ENCODE results near the gene KRT31. TPM values are rescaled to one million over a fixed set of nuclear protein-coding genes. Genes with fewer than 3 reads are reported as not detected.
"Not testable (repeated sequence)": the region's sequence is repeated elsewhere in the genome, so short reads cannot be mapped to it uniquely, and the experiment has no call there.

KRT31 gene
- total RNA-seq, result not detected

GRCh38 chr17:41396996-41397660 lies at the start of gene KRT31:
KRT31 (minus strand) TSS chr17:41397608; CDS start chr17:41397539, 69 bp downstream.
- Mint-ChIP-seq H3K27me3 (no peaks in the 10 kb centered on the region), H3K36me3 (ENCODE audit: low read depth) (no peaks in the 10 kb centered on the region), H3K9me3 (no peaks in the 10 kb centered on the region), H3K4me3 (no peak within 1 kb of the TSS), H3K4me1 (peaks cover 2% of the 10 kb centered on the region), H3K27ac (no peak within 1 kb of the TSS)
- no peak for ATAC-seq (replicated peaks)

- no peaks in the 10 kb centered on the region for H3K9me3 Mint-ChIP-seq
- H3K27ac Mint-ChIP-seq, result no peak overlapping the region
- peak; percentile 21 for ATAC-seq (replicated peaks)
These were observed 49.4 kb upstream of the KRT31 start for GRCh38 chr17:41446806-41447205.

GRCh38 chr17:41444640-41445039 lies 47.2 kb upstream of the KRT31 start:
- peak overlapping the region; percentile 30 for H3K27ac Mint-ChIP-seq

More at GRCh38 chr17:41446806-41447205, 49.4 kb upstream of the KRT31 start:
- Mint-ChIP-seq H3K4me3 (no peak overlapping the region), H3K27me3 (peaks cover 12% of the 10 kb centered on the region), H3K36me3 (ENCODE audit: low read depth) (no peaks in the 10 kb centered on the region), H3K4me1 (no peaks in the 10 kb centered on the region)

GRCh38 chr17:41444186-41444585 lies 46.8 kb upstream of the KRT31 start:
- Mint-ChIP-seq H3K36me3 (ENCODE audit: low read depth) (no peaks in the 10 kb centered on the region), H3K27ac (peak overlapping the region; percentile 30)

More at GRCh38 chr17:41444640-41445039, 47.2 kb upstream of the KRT31 start:
- H3K27me3 Mint-ChIP-seq, result peaks cover 8% of the 10 kb centered on the region
- H3K4me1 Mint-ChIP-seq, result no peaks in the 10 kb centered on the region
- H3K4me3 Mint-ChIP-seq, result no peak overlapping the region
- no peaks in the 10 kb centered on the region for H3K36me3 Mint-ChIP-seq (ENCODE audit: low read depth)
- ATAC-seq (replicated peaks), result peak; percentile 7
- no peaks in the 10 kb centered on the region for H3K9me3 Mint-ChIP-seq

GRCh38 chr17:41442739-41443138 lies 45.3 kb upstream of the KRT31 start:
- H3K9me3 Mint-ChIP-seq, result no peaks in the 10 kb centered on the region
- H3K36me3 Mint-ChIP-seq (ENCODE audit: low read depth), result no peaks in the 10 kb centered on the region
- no peak overlapping the region for H3K27ac Mint-ChIP-seq
- peaks cover 3% of the 10 kb centered on the region for H3K27me3 Mint-ChIP-seq
- no peak overlapping the region for H3K4me3 Mint-ChIP-seq
- ATAC-seq (replicated peaks), result no peak
- H3K4me1 Mint-ChIP-seq, result no peaks in the 10 kb centered on the region

More at GRCh38 chr17:41444186-41444585, 46.8 kb upstream of the KRT31 start:
- H3K4me3 Mint-ChIP-seq, result no peak overlapping the region
- no peaks in the 10 kb centered on the region for H3K4me1 Mint-ChIP-seq
- peak; percentile 52 for ATAC-seq (replicated peaks)
- H3K9me3 Mint-ChIP-seq, result no peaks in the 10 kb centered on the region
- peaks cover 8% of the 10 kb centered on the region for H3K27me3 Mint-ChIP-seq

- H3K27ac Mint-ChIP-seq, result no peak within 1 kb of the TSS
- peaks cover 3% of the 10 kb centered on the region for H3K27me3 Mint-ChIP-seq
- H3K4me1 Mint-ChIP-seq, result no peaks in the 10 kb centered on the region
- ATAC-seq (replicated peaks), result no peak
- H3K9me3 Mint-ChIP-seq, result no peaks in the 10 kb centered on the region
- H3K36me3 Mint-ChIP-seq (ENCODE audit: low read depth), result no peaks in the 10 kb centered on the region
- H3K4me3 Mint-ChIP-seq, result no peak within 1 kb of the TSS
These were observed 43.2 kb upstream of the KRT31 start, which contains the start of gene KRT38 for GRCh38 chr17:41440531-41441033. KRT38 (minus strand) TSS chr17:41440983; CDS start chr17:41440921, 62 bp downstream.

- no peak for ATAC-seq (replicated peaks)
- no peak overlapping the region for H3K27ac Mint-ChIP-seq
- no peak overlapping the region for H3K4me3 Mint-ChIP-seq
- no peaks in the 10 kb centered on the region for H3K36me3 Mint-ChIP-seq (ENCODE audit: low read depth)
- H3K9me3 Mint-ChIP-seq, result no peaks in the 10 kb centered on the region
- peaks cover 3% of the 10 kb centered on the region for H3K27me3 Mint-ChIP-seq
- no peaks in the 10 kb centered on the region for H3K4me1 Mint-ChIP-seq
These were observed 42.0 kb upstream of the KRT31 start for GRCh38 chr17:41439375-41439774.

- no peaks in the 10 kb centered on the region for H3K27me3 Mint-ChIP-seq
- no peaks in the 10 kb centered on the region for H3K4me1 Mint-ChIP-seq
- no peak overlapping the region for H3K27ac Mint-ChIP-seq
- H3K36me3 Mint-ChIP-seq (ENCODE audit: low read depth), result no peaks in the 10 kb centered on the region
- no peaks in the 10 kb centered on the region for H3K9me3 Mint-ChIP-seq
- no peak overlapping the region for H3K4me3 Mint-ChIP-seq
- no peak for ATAC-seq (replicated peaks)
These were observed 40.4 kb upstream of the KRT31 start for GRCh38 chr17:41437769-41438168.

- H3K27me3 Mint-ChIP-seq, result no peaks in the 10 kb centered on the region
- no peaks in the 10 kb centered on the region for H3K4me1 Mint-ChIP-seq
- H3K36me3 Mint-ChIP-seq (ENCODE audit: low read depth), result no peaks in the 10 kb centered on the region
- no peak overlapping the region for H3K4me3 Mint-ChIP-seq
- no peak for ATAC-seq (replicated peaks)
- H3K9me3 Mint-ChIP-seq, result no peaks in the 10 kb centered on the region
- H3K27ac Mint-ChIP-seq, result no peak overlapping the region
These were observed 39.8 kb upstream of the KRT31 start for GRCh38 chr17:41437254-41437653.

- Mint-ChIP-seq H3K27me3 (peaks cover 6% of the 10 kb centered on the region), H3K27ac (no peak overlapping the region), H3K4me1 (no peaks in the 10 kb centered on the region), H3K9me3 (no peaks in the 10 kb centered on the region), H3K4me3 (no peak overlapping the region), H3K36me3 (ENCODE audit: low read depth) (no peaks in the 10 kb centered on the region)
- ATAC-seq (replicated peaks), result no peak
These were observed 37.0 kb upstream of the KRT31 start for GRCh38 chr17:41434415-41434814.

- Mint-ChIP-seq H3K4me3 (no peak overlapping the region), H3K36me3 (ENCODE audit: low read depth) (no peaks in the 10 kb centered on the region), H3K27ac (no peak overlapping the region), H3K9me3 (no peaks in the 10 kb centered on the region), H3K27me3 (peaks cover 6% of the 10 kb centered on the region), H3K4me1 (peaks cover under 1% of the 10 kb centered on the region)
- no peak for ATAC-seq (replicated peaks)
These were observed 36.6 kb upstream of the KRT31 start for GRCh38 chr17:41434005-41434404.

- Mint-ChIP-seq H3K4me3 (no peak overlapping the region), H3K9me3 (no peaks in the 10 kb centered on the region), H3K27ac (no peak overlapping the region), H3K27me3 (peaks cover 6% of the 10 kb centered on the region), H3K4me1 (peaks cover 4% of the 10 kb centered on the region), H3K36me3 (ENCODE audit: low read depth) (no peaks in the 10 kb centered on the region)
- ATAC-seq (replicated peaks), result no peak
These were observed 36.2 kb upstream of the KRT31 start for GRCh38 chr17:41433586-41433985.

GRCh38 chr17:41430376-41430775 lies 33.0 kb upstream of the KRT31 start:
- not testable (repeated sequence) for ATAC-seq (replicated peaks); H3K27me3 Mint-ChIP-seq; H3K27ac Mint-ChIP-seq; H3K9me3 Mint-ChIP-seq; H3K4me1 Mint-ChIP-seq; H3K36me3 Mint-ChIP-seq (ENCODE audit: low read depth); H3K4me3 Mint-ChIP-seq

GRCh38 chr17:41429667-41430066 lies 32.3 kb upstream of the KRT31 start:
- peaks cover 4% of the 10 kb centered on the region for H3K4me1 Mint-ChIP-seq
- no peak overlapping the region for H3K27ac Mint-ChIP-seq
- no peak for ATAC-seq (replicated peaks)
- H3K4me3 Mint-ChIP-seq, result no peak overlapping the region
- peaks cover 6% of the 10 kb centered on the region for H3K27me3 Mint-ChIP-seq
- H3K9me3 Mint-ChIP-seq, result no peaks in the 10 kb centered on the region
- no peaks in the 10 kb centered on the region for H3K36me3 Mint-ChIP-seq (ENCODE audit: low read depth)

- Mint-ChIP-seq H3K27me3 (peaks cover 6% of the 10 kb centered on the region), H3K4me1 (peaks cover 4% of the 10 kb centered on the region), H3K27ac (no peak overlapping the region), H3K4me3 (no peak overlapping the region), H3K9me3 (no peaks in the 10 kb centered on the region), H3K36me3 (ENCODE audit: low read depth) (no peaks in the 10 kb centered on the region)
- ATAC-seq (replicated peaks), result no peak
These were observed 31.3 kb upstream of the KRT31 start for GRCh38 chr17:41428591-41429291.

All from activated T-helper 17 cell treated with anti-CD3 and anti-CD28 coated beads, Interleukin-2, amount 50 U/mL, for 72 hours (primary cell).